ENCODE data around the gene TSPAN5.

The TSPAN5 gene

GRCh38 chr4:98601708-98602107, 56.7 kb downstream of the TSPAN5 start:
- DNase-seq (ENCODE audit: extremely low read depth in 1 of 2, low read depth in 1 of 2): no peak

DNA sequence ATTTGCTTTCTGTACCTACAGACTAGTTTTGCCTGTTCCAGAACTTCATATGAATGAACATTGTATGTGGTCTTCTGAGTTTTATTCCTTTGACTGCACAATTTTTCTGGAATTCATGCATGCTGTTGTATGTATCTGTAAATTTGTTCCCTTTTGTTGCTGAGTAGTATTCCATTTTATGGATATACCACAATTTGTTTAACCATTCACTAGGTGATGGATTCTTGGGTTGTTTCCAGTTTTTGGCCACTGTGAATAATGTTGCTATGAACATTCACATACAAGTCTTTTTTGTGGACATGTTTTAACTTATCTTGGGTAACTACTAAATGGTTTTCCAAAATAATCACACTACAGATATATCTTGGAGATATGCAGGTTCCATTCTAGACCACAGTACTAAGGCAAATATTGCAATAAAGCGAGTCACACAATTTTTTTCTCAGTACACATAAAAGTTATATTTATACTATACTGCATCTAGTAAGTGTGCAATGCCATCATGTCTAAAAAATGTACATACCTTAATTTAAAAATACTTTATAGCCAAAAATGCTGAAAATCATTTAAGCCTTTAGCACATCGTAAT, 58.7 kb downstream of the TSPAN5 start:
- DNase-seq (ENCODE audit: extremely low read depth in 1 of 2, low read depth in 1 of 2): no peak

DNA sequence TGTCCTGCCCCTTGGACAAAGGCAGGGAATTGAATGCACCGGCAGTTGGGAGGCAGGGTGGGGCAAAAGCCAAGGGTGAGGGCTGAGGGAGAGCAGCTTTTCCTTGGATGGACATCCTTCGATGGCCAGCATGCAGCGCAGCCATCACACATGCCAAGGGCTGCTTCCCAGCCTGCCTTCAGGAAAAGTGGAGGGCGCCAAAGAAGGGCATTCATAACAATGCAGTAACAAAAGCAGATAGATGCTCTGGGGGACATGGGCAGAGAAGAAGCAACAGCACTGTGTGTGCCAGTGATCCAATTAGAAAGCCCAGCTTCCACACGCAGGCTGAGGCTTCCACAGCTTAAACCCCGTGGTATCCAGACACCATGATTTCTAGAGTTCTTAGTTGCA, 71.5 kb downstream of the TSPAN5 start:
- no peak for DNase-seq (ENCODE audit: extremely low read depth in 1 of 2, low read depth in 1 of 2)

GRCh38 chr4:98586291-98586961, 72.0 kb downstream of the TSPAN5 start:
- DNase-seq (ENCODE audit: extremely low read depth in 1 of 2, low read depth in 1 of 2): no peak

- DNase-seq (ENCODE audit: extremely low read depth in 1 of 2, low read depth in 1 of 2): no peak
These were observed 72.8 kb downstream of the TSPAN5 start for GRCh38 chr4:98585596-98585995.

DNA sequence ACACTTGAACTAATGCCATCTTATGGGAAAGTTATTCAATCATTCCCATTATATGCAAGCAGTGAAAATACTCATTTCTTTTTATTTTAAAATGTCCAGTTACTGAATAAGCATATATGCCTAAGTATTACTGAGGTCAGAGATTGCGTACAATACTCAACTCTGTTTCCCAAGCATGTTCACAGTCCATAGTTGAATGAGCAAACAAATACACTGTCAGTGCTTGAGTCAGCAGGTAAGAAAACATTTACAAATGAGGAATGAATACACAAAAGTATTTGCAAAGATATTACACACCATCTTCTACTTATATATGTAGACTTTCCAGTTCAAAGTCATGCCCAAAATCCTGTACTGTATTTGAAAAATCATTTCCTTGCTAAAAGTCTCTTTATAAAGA, 74.1 kb downstream of the TSPAN5 start:
- DNase-seq (ENCODE audit: extremely low read depth in 1 of 2, low read depth in 1 of 2): no peak

DNA sequence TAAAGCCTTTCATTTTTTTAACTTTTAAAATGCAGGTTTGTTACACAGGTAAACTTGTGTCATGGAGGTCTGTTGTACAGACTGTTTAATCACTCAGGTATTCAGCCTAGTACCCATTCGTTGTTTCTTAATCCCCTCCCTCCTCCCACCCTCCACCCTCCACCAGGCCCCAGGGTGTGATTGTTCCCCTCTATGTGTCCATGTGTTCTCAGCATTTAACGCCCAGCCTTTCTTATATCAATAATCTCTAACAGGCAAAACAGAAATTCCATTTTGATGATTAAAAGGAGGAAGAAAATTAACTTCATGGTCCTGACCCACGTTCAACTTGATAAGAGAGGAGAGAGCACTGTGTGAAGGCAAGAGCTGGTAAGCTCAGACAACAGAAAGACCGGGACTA, 75.1 kb downstream of the TSPAN5 start:
- DNase-seq (ENCODE audit: extremely low read depth in 1 of 2, low read depth in 1 of 2): no peak

DNA sequence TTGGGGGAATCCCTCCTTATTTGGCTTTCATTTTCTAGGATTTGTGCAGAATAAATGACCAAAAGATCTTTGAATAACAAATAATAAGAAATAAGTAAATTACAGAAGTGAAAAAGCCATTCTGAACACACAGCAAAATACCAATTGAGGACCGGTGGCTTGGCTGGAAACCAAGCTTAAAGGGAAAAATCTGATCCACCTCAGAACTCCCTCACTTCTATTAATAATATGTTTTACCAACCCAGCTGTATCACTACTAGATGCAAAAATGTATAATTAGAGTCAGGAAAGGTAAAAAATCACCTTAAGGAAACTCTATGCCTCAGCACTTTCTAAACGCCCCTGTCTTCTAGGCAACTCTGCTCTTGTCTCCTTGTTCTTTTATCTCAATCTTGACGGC, 77.3 kb downstream of the TSPAN5 start:
- no peak for DNase-seq (ENCODE audit: extremely low read depth in 1 of 2, low read depth in 1 of 2)

GRCh38 chr4:98577956-98578355, 80.5 kb downstream of the TSPAN5 start:
- no peak for DNase-seq (ENCODE audit: extremely low read depth in 1 of 2, low read depth in 1 of 2)

- no peak for DNase-seq (ENCODE audit: extremely low read depth in 1 of 2, low read depth in 1 of 2)
These were observed 83.6 kb downstream of the TSPAN5 start for GRCh38 chr4:98574816-98575215.

GRCh38 chr4:98573791-98574190, 84.6 kb downstream of the TSPAN5 start:
- no peak for DNase-seq (ENCODE audit: extremely low read depth in 1 of 2, low read depth in 1 of 2)

- no peak for DNase-seq (ENCODE audit: extremely low read depth in 1 of 2, low read depth in 1 of 2)
These were observed 85.7 kb downstream of the TSPAN5 start for GRCh38 chr4:98572697-98573096.

- DNase-seq (ENCODE audit: extremely low read depth in 1 of 2, low read depth in 1 of 2): no peak
These were observed 87.1 kb downstream of the TSPAN5 start for GRCh38 chr4:98571161-98571786.

DNA sequence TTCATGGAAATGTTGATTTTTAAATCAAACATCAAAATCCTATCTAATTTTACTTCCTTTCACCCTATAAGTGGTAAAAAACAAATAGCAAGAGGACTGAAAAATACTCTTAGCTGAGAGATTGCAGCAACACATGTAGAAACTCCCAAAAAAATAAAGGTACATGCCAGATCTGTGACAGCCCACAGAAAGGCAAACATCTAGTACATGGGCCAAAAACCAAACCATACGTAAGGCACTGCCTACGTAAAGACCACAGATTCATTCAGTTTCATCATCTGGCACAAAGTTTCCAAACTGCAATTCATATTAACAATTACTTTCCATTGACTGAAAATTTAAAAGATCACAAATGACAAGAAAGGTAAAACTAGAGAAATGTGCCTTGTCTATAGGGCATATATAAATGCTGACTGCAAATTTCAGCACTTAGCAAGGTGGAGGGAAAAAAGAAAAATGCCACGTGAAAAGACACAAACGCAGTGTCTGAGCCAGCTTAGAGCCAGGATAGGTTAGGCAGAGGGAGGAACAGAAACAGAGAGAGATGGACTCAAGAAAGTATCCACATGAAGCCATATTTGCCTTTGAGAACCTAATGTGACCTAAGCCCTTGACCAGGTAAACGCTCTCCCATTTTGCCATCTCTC, 88.1 kb downstream of the TSPAN5 start:
- DNase-seq (ENCODE audit: extremely low read depth in 1 of 2, low read depth in 1 of 2): no peak

GRCh38 chr4:98568941-98569663, 89.3 kb downstream of the TSPAN5 start:
- DNase-seq (ENCODE audit: extremely low read depth in 1 of 2, low read depth in 1 of 2): no peak

- no peak for DNase-seq (ENCODE audit: extremely low read depth in 1 of 2, low read depth in 1 of 2)
These were observed 90.8 kb downstream of the TSPAN5 start for GRCh38 chr4:98567611-98568010.

GRCh38 chr4:98566361-98567008, 91.9 kb downstream of the TSPAN5 start:
- DNase-seq (ENCODE audit: extremely low read depth in 1 of 2, low read depth in 1 of 2): no peak

DNA sequence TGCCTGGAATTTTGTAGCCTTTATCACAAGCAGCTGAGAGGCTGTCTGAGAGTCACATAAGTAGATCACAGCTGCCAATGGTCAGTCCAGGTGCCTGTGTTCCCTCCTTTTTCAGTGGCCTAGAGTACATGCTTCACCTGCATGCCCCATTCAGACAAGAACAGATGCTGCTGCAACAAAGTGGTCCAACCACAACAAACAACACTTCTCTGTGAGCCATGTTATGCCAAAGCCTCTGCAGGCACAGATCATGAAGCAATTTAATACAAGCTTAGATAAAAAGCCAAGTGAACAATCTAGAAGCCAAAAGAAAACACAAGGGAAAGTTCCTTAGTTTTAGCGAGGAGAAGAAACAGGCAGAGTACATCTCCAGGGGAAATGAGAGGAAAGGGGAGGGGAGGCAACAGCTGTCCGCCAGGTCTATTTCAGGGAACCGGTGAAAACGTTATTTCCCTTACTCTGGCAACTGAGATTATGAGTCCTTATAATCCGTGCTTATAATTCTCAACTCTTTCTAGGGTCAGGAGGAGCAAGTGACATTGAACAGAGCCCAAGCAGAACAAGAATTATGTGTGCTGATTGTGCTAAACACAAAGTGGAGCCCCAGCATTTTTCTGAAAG, 92.6 kb downstream of the TSPAN5 start:
- DNase-seq (ENCODE audit: extremely low read depth in 1 of 2, low read depth in 1 of 2): no peak

- no peak for DNase-seq (ENCODE audit: extremely low read depth in 1 of 2, low read depth in 1 of 2)
These were observed 93.6 kb downstream of the TSPAN5 start for GRCh38 chr4:98564852-98565251.

- DNase-seq (ENCODE audit: extremely low read depth in 1 of 2, low read depth in 1 of 2): no peak
These were observed 98.1 kb downstream of the TSPAN5 start for GRCh38 chr4:98560321-98560720.
